A673 (cell line): ENCODE results near the gene DACT3. TPM values are rescaled to one million over a fixed set of nuclear protein-coding genes. Genes with fewer than 3 reads are reported as not detected.

Experiments
- BruUV-seq: library from RNA; stranded (reverse); fragments of 400-500 nt; replicated peaks from 2 replicates; lab custom pipeline; 2021; lab: Mats Ljungman, UMichigan
- CTCF ChIA-PET: fragments of 300-600 bp; sonication (Branson Sonifier 250); formaldehyde crosslinking; loops from one replicate; lab custom pipeline; 2022; ENCODE audit warnings: antibody characterized with exemption; lab: Charles Lee
- POLR2A ChIA-PET: fragments of 300-600 bp; sonication (Branson Sonifier 250); formaldehyde crosslinking; loops from one replicate; lab custom pipeline; 2022; ENCODE audit warnings: antibody characterized with exemption; ENCODE audit not compliant: low non-redundant PET; lab: Charles Lee
- DNase-seq: peaks from one replicate; pipeline ENCODE4 v3.0.0-alpha.2; 2015; ENCODE audit warnings: low spot score
- H3K27ac ChIP-seq: fragments of 200-600 bp; sonication (generic); 2 replicates; pipeline ENCODE4 v1.5.1; 2016; ENCODE audit warnings: mixed run types, low read depth, mild to moderate bottlenecking, mixed read lengths, antibody characterized with exemption, low read length; ENCODE audit not compliant: poor library complexity, severe bottlenecking
- H3K27me3 ChIP-seq: fragments of 200-600 bp; sonication (generic); replicated peaks from 2 replicates; pipeline ENCODE4 v1.6.1; 2017; ENCODE audit warnings: mixed run types, low read depth, mild to moderate bottlenecking, mixed read lengths, antibody characterized with exemption, low read length; ENCODE audit not compliant: insufficient read depth, poor library complexity
- H3K36me3 ChIP-seq: fragments of 200-600 bp; sonication (generic); 2 replicates; pipeline ENCODE4 v1.6.1; 2016; ENCODE audit warnings: mixed run types, mild to moderate bottlenecking, mixed read lengths, antibody characterized with exemption, low read length; ENCODE audit not compliant: insufficient read depth, poor library complexity, severe bottlenecking
- H3K4me1 ChIP-seq: fragments of 200-600 bp; sonication (generic); 2 replicates; pipeline ENCODE4 v1.6.1; 2017; ENCODE audit warnings: mixed run types, mild to moderate bottlenecking, mixed read lengths, antibody characterized with exemption, low read length; ENCODE audit not compliant: insufficient read depth, poor library complexity, severe bottlenecking
- H3K4me3 ChIP-seq: fragments of 200-600 bp; sonication (generic); 2 replicates; pipeline ENCODE4 v1.5.1; 2016; ENCODE audit warnings: low read depth, mixed run types, mild to moderate bottlenecking, mixed read lengths, low read length; ENCODE audit not compliant: poor library complexity, severe bottlenecking
- H3K9me3 ChIP-seq: fragments of 200-600 bp; sonication (generic); 2 replicates; pipeline ENCODE4 v1.6.1; 2016; ENCODE audit warnings: mixed run types, low read depth, mild to moderate bottlenecking, mixed read lengths, antibody characterized with exemption, low read length; ENCODE audit not compliant: poor library complexity, severe bottlenecking
- EZH2 ChIP-seq: fragments of 200-600 bp; sonication (generic); IDR thresholded peaks from 2 replicates; pipeline ENCODE4 v1.6.1; 2017; ENCODE audit warnings: borderline replicate concordance, low read depth, mild to moderate bottlenecking, mixed read lengths, antibody characterized with exemption, low read length; ENCODE audit not compliant: poor library complexity, severe bottlenecking
- intact Hi-C: fragments of 100-400 bp; cut with micrococcal nuclease; formaldehyde crosslinking; loops from one replicate; pipeline ENCODE4 v1.10.0; 2022; ENCODE audit not compliant: unreplicated experiment
- total RNA-seq: library from RNA; stranded (reverse); gene quantifications from 2 replicates; pipeline ENCODE4 v1.2.3, GENCODE V29; 2021
- TF ChIP-seq, protein P1 (sequence below): fragments of 300-800, 200-600 bp; sonication (generic); conservative IDR thresholded peaks from 2 replicates; pipeline ENCODE4 v1.5.1; 2017; ENCODE audit warnings: low read depth, mild to moderate bottlenecking, antibody characterized with exemption, low read length, moderate library complexity, mixed read lengths

Gene DACT3
- total RNA-seq, 1 experiment from 2014 or later: 0.32 TPM

- Histone ChIP-seq H3K9me3 (no peaks in the 10 kb centered on the region), H3K36me3 (peaks cover 10% of the 10 kb centered on the region), H3K27me3 (no peaks in the 10 kb centered on the region), H3K4me1 (no peaks in the 10 kb centered on the region), H3K27ac (no peak overlapping the region), H3K4me3 (no peak overlapping the region)
- intact Hi-C loops: no loop called here
- TF ChIP-seq, protein P1, sequence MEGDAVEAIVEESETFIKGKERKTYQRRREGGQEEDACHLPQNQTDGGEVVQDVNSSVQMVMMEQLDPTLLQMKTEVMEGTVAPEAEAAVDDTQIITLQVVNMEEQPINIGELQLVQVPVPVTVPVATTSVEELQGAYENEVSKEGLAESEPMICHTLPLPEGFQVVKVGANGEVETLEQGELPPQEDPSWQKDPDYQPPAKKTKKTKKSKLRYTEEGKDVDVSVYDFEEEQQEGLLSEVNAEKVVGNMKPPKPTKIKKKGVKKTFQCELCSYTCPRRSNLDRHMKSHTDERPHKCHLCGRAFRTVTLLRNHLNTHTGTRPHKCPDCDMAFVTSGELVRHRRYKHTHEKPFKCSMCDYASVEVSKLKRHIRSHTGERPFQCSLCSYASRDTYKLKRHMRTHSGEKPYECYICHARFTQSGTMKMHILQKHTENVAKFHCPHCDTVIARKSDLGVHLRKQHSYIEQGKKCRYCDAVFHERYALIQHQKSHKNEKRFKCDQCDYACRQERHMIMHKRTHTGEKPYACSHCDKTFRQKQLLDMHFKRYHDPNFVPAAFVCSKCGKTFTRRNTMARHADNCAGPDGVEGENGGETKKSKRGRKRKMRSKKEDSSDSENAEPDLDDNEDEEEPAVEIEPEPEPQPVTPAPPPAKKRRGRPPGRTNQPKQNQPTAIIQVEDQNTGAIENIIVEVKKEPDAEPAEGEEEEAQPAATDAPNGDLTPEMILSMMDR: no peak
- no peak for TF ChIP-seq EZH2
- no peak for DNase-seq
- ChIA-PET POLR2A (no interaction called here), CTCF (no interaction called here)
- no TSS peak for BruUV-seq
These were observed 9.8 kb upstream of the DACT3 start for GRCh38 chr19:46670813-46671212.

DNA sequence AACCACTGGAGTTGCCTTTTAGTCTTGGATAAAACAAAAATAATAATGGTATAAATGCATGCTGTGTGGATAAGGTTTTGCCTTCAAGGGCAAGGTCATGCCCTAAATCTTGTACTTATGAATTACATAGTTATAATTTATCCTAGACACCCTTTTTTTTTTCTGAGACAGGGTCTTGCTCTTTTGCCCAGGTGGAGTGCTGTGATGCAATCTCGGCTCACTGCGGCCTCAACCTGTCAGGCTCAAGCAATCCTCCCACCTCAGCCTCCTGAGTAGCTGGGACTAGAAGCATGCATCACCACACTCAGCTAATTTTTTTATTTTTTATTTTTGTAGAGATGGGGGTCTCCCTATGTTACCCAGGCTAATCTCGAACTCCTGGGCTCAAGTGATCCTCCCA is 7.7 kb upstream of the DACT3 start:
- Histone ChIP-seq H3K36me3 (peaks cover 5% of the 10 kb centered on the region), H3K4me1 (no peaks in the 10 kb centered on the region), H3K27me3 (no peaks in the 10 kb centered on the region), H3K4me3 (no peak overlapping the region), H3K9me3 (no peaks in the 10 kb centered on the region), H3K27ac (no peak overlapping the region)
- DNase-seq: no peak
- no TSS peak for BruUV-seq
- TF ChIP-seq, protein P1: no peak
- no peak for TF ChIP-seq EZH2
- ChIA-PET CTCF (no interaction called here), POLR2A (no interaction called here)
- intact Hi-C loops: no loop called here

GRCh38 chr19:46665072-46665471 is 4.1 kb upstream of the DACT3 start:
- no peak overlapping the region for H3K4me3 ChIP-seq
- H3K36me3 ChIP-seq: no peaks in the 10 kb centered on the region
- POLR2A ChIA-PET: no interaction called here
- no TSS peak for BruUV-seq
- H3K4me1 ChIP-seq: peaks cover 13% of the 10 kb centered on the region
- TF ChIP-seq EZH2: no peak
- TF ChIP-seq, protein P1: no peak
- CTCF ChIA-PET: interaction anchor here (0.6 kb wide), 1 partner anchor 208 kb away, joined by 3 read pairs; no protein-coding TSS in a partner anchor
- no peak overlapping the region for H3K27ac ChIP-seq
- no peak for DNase-seq
- no peaks in the 10 kb centered on the region for H3K27me3 ChIP-seq
- intact Hi-C loops: no loop called here
- H3K9me3 ChIP-seq: no peaks in the 10 kb centered on the region
